GM23338 (cell line): Measurements from ENCODE around the gene KCNAB2. TPM values are rescaled to one million over a fixed set of nuclear protein-coding genes. Genes with fewer than 3 reads are reported as not detected.

Source experiments
- ATAC-seq: fragments of 200-7000 bp; cut with Tn5 transposase; 3 replicates; pipeline ENCODE4 v1.9.1; 2020
- DNase-seq: peaks from one replicate; pipeline ENCODE4 v3.0.0-alpha.2; 2015; ENCODE audit warnings: low spot score
- H2AFZ ChIP-seq: fragments of 200-600 bp; sonication (generic); 2 replicates; pipeline ENCODE4 v1.8.0; 2016; ENCODE audit warnings: antibody characterized with exemption, mild to moderate bottlenecking, moderate library complexity
- H3F3A ChIP-seq: fragments of 200-600 bp; sonication (generic); replicated peaks from 2 replicates; pipeline ENCODE4 v1.8.0; 2017; ENCODE audit warnings: antibody characterized with exemption, mixed run types, low read depth
- H3K27ac ChIP-seq: fragments of 200-600 bp; sonication (generic); 2 replicates; pipeline ENCODE4 v1.6.1; 2016; ENCODE audit warnings: low read depth
- H3K27me3 ChIP-seq: fragments of 200-600 bp; sonication (generic); 2 replicates; pipeline ENCODE4 v1.8.0; 2016; ENCODE audit warnings: mild to moderate bottlenecking, mixed run types, moderate library complexity; ENCODE audit not compliant: insufficient read depth
- H3K36me3 ChIP-seq: fragments of 200-600 bp; sonication (generic); 2 replicates; pipeline ENCODE4 v1.8.0; 2016; ENCODE audit warnings: mild to moderate bottlenecking; ENCODE audit not compliant: insufficient read depth
- H3K4me1 ChIP-seq: fragments of 200-600 bp; sonication (generic); 2 replicates; pipeline ENCODE4 v1.8.0; 2016; ENCODE audit warnings: mild to moderate bottlenecking, moderate library complexity; ENCODE audit not compliant: insufficient read depth
- H3K4me2 ChIP-seq: fragments of 200-600 bp; sonication (generic); 2 replicates; pipeline ENCODE4 v1.7.1; 2017; ENCODE audit warnings: mixed run types
- H3K4me3 ChIP-seq: fragments of 200-600 bp; sonication (generic); 2 replicates; pipeline ENCODE4 v1.6.1; 2016; ENCODE audit warnings: mixed run types
- H3K79me2 ChIP-seq: fragments of 200-600 bp; sonication (generic); replicated peaks from 2 replicates; pipeline ENCODE4 v1.8.0; 2017; ENCODE audit warnings: mild to moderate bottlenecking; ENCODE audit not compliant: insufficient read depth
- H3K9me2 ChIP-seq: fragments of 200-600 bp; sonication (generic); 2 replicates; pipeline ENCODE4 v1.8.0; 2017; ENCODE audit not compliant: insufficient read depth
- H4K20me1 ChIP-seq: fragments of 200-600 bp; sonication (generic); replicated peaks from 2 replicates; pipeline ENCODE4 v1.8.0; 2017; ENCODE audit warnings: mild to moderate bottlenecking; ENCODE audit not compliant: insufficient read depth
- H3K27ac Mint-ChIP-seq: 2 replicates; pipeline ENCODE4 v1.8.0; 2020; ENCODE audit warnings: inconsistent platforms, mild to moderate bottlenecking, moderate library complexity, mixed read lengths
- H3K27me3 Mint-ChIP-seq: 3 replicates; pipeline ENCODE4 v1.8.0; 2022; ENCODE audit warnings: low read depth, mild to moderate bottlenecking, moderate library complexity, mixed read lengths, inconsistent platforms; ENCODE audit not compliant: insufficient read depth, poor library complexity
- H3K36me3 Mint-ChIP-seq: 3 replicates; pipeline ENCODE4 v1.8.0; 2021; ENCODE audit warnings: low read depth, mild to moderate bottlenecking, inconsistent platforms, moderate library complexity, mixed read lengths
- H3K4me1 Mint-ChIP-seq: 3 replicates; pipeline ENCODE4 v1.8.0; 2020; ENCODE audit warnings: mild to moderate bottlenecking, inconsistent platforms, mixed read lengths
- H3K4me3 Mint-ChIP-seq: 3 replicates; pipeline ENCODE4 v1.8.0; 2021; ENCODE audit warnings: moderate library complexity, mild to moderate bottlenecking, inconsistent platforms, mixed read lengths
- H3K9me3 Mint-ChIP-seq: 3 replicates; pipeline ENCODE4 v1.8.0; 2020; ENCODE audit warnings: moderate library complexity, mild to moderate bottlenecking, inconsistent platforms, mixed read lengths
- CREB1 ChIP-seq: fragments of 250-450 bp; sonication (Bioruptor Pico); IDR thresholded peaks from 2 replicates; pipeline ENCODE4 v1.5.0; 2020; ENCODE audit warnings: low read depth, mild to moderate bottlenecking, moderate library complexity
- CTCF ChIP-seq, 2 experiments: fragments of 200-600 bp in 1 of 2; sonication (generic) in 1 of 2; conservative IDR thresholded peaks; 2 replicates each; pipeline versions ENCODE4 v1.5.1 to v1.6.1; 2016 to 2017; ENCODE audit warnings: antibody characterized with exemption in 2 of 2, low read depth in 2 of 2, mild to moderate bottlenecking in 2 of 2, moderate library complexity in 1 of 2
- ETS1 ChIP-seq: IDR thresholded peaks from 2 replicates; pipeline ENCODE4 v1.6.1; 2016; ENCODE audit warnings: antibody characterized with exemption
- EZH2 ChIP-seq: fragments of 200-600 bp; sonication (generic); IDR thresholded peaks from one replicate; pipeline ENCODE4 v1.8.0; 2017; ENCODE audit warnings: antibody characterized with exemption, mild to moderate bottlenecking, low read depth; ENCODE audit not compliant: unreplicated experiment
- EZH2phosphoT487 ChIP-seq: fragments of 200-600 bp; sonication (generic); IDR thresholded peaks from one replicate; pipeline ENCODE4 v1.8.1; 2018; ENCODE audit warnings: antibody characterized with exemption; ENCODE audit not compliant: unreplicated experiment
- JUNB ChIP-seq: IDR thresholded peaks from one replicate; pipeline ENCODE4 v1.6.1; 2016; ENCODE audit warnings: antibody characterized with exemption; ENCODE audit not compliant: unreplicated experiment
- NANOG ChIP-seq: IDR thresholded peaks from 2 replicates; pipeline ENCODE4 v1.6.1; 2016; ENCODE audit warnings: antibody characterized with exemption, borderline replicate concordance
- POLR2AphosphoS5 ChIP-seq: IDR thresholded peaks from 2 replicates; pipeline ENCODE4 v1.6.1; 2016; ENCODE audit warnings: antibody characterized with exemption, low read depth
- REST ChIP-seq: IDR thresholded peaks from one replicate; pipeline ENCODE4 v1.6.1; 2018; ENCODE audit warnings: antibody characterized with exemption; ENCODE audit not compliant: unreplicated experiment
- STAT1 ChIP-seq: IDR thresholded peaks from one replicate; pipeline ENCODE4 v1.6.1; 2016; ENCODE audit warnings: antibody characterized with exemption; ENCODE audit not compliant: unreplicated experiment
- ZNF114 ChIP-seq: fragments of 250-450 bp; sonication (Bioruptor Pico); IDR thresholded peaks from 2 replicates; pipeline ENCODE4 v1.5.0; 2020; ENCODE audit warnings: mild to moderate bottlenecking, moderate library complexity
- ZNF331 ChIP-seq: fragments of 250-450 bp; sonication (Bioruptor Pico); IDR thresholded peaks from 2 replicates; pipeline ENCODE4 v1.5.0; 2020; ENCODE audit warnings: low read depth, mild to moderate bottlenecking, moderate library complexity
- ZNF462 ChIP-seq: fragments of 250-450 bp; sonication (Bioruptor Pico); IDR thresholded peaks from 2 replicates; pipeline ENCODE4 v1.5.0; 2020; ENCODE audit warnings: mild to moderate bottlenecking, moderate library complexity
- polyA plus RNA-seq: library from polyadenylated mRNA; unstranded; fragments of >200 nt; fragmentation: Nextera tagmentation; extraction: Ambion mirVana; gene quantifications from 2 replicates; pipeline ENCODE4 v1.2.1, GENCODE V29; 2016
- total RNA-seq: library from RNA; depleted of rRNA; stranded (reverse); fragments of >200 nt; shearing (Covaris generic); gene quantifications from 2 replicates; pipeline ENCODE4 v1.2.3, GENCODE V29; 2014

KCNAB2 gene
- total and polyA plus RNA-seq, 2 experiments from 2014 or later = 3.0 to 3.7 TPM

GRCh38 chr1:6001992-6002576, 43.6 kb upstream of the KCNAB2 start:
- no peak for DNase-seq
- Histone ChIP-seq H3K4me2 (no peak overlapping the region), H3K9me2 (no peaks in the 10 kb centered on the region), H3K79me2 (no peaks in the 10 kb centered on the region), H3K27ac (no peak overlapping the region), H3K27me3 (no peaks in the 10 kb centered on the region), H3K36me3 (no peaks in the 10 kb centered on the region), H3F3A (no peaks in the 10 kb centered on the region), H3K4me1 (no peaks in the 10 kb centered on the region), H3K4me3 (no peak overlapping the region), H2AFZ (no peak overlapping the region), H4K20me1 (no peaks in the 10 kb centered on the region; the same call in 1 of the 2 replicates)
- TF ChIP-seq POLR2AphosphoS5 = no peak
- TF ChIP-seq ZNF331 (CRISPR knock-in tag) = no peak
- TF ChIP-seq EZH2 = no peak
- no peak for TF ChIP-seq NANOG
- no peak for TF ChIP-seq EZH2phosphoT487
- TF ChIP-seq ETS1 = no peak
- TF ChIP-seq JUNB = no peak
- TF ChIP-seq STAT1 = no peak
- no peak for TF ChIP-seq ZNF114 (CRISPR knock-in tag)
- TF ChIP-seq REST = no peak
- no peak for TF ChIP-seq ZNF462 (CRISPR knock-in tag)
- TF ChIP-seq CTCF (conservative IDR thresholded peaks at IDR 0.05; ENCODE audit: low read depth in 2 of 2) = no peak
- TF ChIP-seq CREB1 (CRISPR knock-in tag) = no peak
- peaks cover 17% of the 10 kb centered on the region for H3K27me3 Mint-ChIP-seq
- no peak overlapping the region for H3K4me3 Mint-ChIP-seq
- H3K9me3 Mint-ChIP-seq = no peaks in the 10 kb centered on the region
- peaks cover 15% of the 10 kb centered on the region for H3K4me1 Mint-ChIP-seq
- no peak for ATAC-seq
- no peak overlapping the region for H3K27ac Mint-ChIP-seq
- no peaks in the 10 kb centered on the region for H3K36me3 Mint-ChIP-seq
